GM11168 (cell line): Measurements from ENCODE around the gene LHPP.

ENCODE experiments used
- in situ Hi-C: fragments of 300-500 bp; cut with MboI; formaldehyde crosslinking; loops from one replicate; pipeline ENCODE4 v1.12.0; 2022; ENCODE audit warnings: low sequenced_read_pairs; ENCODE audit not compliant: unreplicated experiment

The LHPP gene

DNA sequence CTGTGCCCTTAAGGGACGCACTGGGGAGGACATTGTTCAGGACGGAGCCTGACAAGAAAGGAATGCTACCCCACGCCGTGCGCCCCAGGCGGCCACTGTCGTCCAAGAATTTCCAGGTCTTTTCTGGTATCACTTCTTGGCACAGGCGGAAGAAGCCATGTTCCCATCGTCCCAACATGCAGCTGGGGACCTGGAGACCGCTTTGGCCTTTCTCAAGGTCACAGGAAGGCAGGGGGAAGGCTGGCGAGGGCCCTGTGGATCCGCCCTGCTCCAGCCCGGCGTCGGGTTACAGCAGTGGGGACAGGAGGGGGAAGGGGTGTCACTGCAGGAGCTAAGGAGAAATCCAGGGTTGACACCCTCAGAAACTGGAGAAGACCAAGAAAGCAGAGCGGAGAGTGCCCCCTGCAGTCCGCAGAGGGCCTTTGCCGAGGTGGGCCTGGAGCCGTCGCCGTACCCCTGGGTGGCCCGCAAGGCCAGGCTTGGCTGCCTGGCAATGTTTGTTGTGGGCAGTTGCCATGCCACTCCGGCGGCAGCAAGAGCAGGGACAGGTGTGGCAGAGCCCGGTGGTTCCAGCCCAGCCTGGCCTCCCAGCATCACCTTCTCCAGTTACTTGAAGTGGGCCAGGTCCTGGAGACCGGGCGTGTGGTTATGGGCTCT lies 104.1 kb downstream of the LHPP start:
- in situ Hi-C loops = no loop called here

DNA sequence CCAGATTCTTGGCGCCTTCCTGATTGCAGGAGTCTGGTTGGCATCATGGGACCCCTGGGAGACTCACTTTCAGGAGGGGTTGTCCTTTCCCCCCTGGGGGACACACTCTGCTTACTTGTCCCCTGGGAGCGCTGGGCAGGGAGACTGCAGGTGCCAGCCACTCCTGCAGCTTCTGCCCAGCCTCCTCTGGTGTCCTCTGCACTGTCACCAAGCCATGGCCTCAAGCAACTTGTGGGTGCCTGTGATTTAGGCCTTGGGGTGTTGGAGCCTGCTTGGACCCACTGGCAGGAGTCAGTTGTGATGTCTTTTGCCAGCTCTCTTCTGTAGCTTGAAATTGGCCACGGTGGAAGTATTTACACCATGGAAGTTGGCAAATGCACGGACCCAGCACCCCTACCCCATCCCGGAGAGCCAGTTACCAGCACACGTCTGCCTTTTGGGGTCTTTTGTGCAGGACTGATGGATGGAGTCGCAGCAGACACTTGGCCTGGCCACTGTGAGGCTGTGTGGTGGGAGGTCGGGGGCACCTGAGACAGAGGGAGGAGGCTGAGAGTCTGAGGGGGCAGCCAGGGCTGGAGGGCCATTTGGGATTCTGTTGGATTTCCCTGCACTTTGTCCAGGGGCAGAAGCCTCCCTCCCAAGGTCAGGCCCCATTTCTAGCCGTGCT lies 104.7 kb downstream of the LHPP start:
- in situ Hi-C loops = no loop called here

DNA sequence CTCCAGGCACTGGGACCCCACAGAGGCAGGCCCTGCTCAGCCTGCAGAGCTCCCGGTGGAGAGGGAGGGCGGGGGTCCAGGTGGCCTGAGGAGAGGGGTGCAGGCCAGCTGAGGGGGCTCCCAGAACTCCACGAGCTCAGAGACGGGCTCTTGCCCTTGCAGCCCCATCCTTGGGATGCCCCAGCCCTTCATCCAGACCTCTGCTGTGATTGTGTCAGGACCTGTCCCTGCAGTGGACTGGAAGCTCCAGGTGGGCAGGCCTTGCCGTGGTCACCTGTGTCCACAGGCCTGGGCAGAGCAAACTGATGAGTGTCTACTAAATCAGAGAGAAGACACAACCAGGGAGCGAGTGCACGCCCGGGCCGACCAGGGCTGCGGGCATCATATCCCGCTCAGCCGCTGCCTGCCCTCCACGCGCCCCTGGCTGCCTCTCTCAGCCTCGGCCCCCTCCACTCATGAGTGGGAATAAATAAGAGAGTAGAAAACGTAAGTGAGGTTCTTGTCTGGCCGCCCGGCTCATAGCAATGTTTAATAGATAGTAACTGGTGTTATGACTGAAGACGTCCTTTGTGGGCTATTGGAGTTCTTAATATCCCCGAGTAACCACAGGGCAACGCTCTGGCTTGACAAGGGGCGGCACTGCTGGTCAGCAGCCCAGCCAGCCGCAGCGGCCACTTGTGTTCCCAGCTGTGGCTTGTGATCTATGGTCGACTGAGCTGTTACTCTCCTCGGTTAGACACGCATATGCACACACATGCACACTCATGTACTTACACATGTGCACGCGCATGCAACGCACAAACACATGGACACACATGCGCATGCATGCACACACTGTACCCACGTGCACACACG lies 105.6 kb downstream of the LHPP start:
- in situ Hi-C loops = no loop called here

DNA sequence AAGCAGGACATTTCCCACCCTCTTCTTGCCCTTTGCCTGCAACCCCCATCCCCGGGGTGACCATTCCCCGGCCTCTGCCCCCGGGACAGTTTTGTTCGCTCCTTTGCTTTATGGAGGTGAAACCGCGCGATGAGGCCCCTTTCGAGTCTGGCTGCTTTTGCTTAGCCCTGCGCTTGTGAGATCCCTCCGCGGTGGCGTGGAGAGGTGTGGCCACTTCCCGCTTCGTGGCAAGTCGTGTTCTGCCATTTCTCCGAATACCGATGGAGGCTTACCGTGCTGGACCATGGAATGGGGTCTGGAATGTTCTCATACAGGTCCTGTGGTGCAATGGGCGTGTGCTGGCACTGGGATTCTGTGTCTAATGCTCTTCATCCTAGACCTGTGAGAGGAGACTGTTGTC lies 106.7 kb downstream of the LHPP start:
- in situ Hi-C loops = no loop called here

DNA sequence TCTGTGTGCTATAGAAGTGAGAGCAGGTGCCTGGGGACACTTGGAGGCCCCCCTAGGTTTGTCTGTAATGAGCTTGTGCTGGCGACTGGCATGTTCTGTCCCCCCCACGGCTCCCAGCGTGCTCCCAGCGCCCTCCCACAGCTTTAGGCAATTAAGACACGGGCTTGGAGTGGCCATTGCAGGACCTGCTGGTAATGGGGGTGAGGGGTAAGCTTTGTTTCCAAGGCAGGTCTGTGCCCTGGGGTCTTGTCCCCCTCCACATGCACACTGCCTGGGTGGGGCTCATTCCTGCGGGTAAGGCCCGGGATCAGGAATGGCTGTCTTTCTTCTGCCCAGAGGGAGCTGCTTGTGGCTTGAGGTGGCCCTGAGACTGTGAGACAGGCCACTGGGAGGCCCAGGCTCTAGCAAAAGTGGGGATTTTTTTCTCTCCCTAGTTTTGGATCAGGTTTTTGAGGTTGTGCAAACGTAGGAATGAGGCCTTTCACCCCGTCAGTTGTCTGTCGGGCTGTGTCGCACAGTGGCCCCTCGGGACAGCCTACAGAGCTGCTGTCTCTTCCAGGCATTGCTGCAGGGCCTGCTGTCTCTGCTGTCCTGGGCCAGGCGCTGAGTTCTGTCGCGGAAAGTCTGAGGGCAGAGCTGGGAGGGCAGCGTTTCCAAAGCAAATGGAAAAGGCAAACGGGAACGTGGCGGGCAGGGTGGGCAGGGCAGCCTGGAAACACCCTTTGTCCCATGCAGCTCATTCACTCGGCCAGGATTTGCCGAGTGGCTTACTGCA lies 107.4 kb downstream of the LHPP start:
- in situ Hi-C loops = no loop called here

DNA sequence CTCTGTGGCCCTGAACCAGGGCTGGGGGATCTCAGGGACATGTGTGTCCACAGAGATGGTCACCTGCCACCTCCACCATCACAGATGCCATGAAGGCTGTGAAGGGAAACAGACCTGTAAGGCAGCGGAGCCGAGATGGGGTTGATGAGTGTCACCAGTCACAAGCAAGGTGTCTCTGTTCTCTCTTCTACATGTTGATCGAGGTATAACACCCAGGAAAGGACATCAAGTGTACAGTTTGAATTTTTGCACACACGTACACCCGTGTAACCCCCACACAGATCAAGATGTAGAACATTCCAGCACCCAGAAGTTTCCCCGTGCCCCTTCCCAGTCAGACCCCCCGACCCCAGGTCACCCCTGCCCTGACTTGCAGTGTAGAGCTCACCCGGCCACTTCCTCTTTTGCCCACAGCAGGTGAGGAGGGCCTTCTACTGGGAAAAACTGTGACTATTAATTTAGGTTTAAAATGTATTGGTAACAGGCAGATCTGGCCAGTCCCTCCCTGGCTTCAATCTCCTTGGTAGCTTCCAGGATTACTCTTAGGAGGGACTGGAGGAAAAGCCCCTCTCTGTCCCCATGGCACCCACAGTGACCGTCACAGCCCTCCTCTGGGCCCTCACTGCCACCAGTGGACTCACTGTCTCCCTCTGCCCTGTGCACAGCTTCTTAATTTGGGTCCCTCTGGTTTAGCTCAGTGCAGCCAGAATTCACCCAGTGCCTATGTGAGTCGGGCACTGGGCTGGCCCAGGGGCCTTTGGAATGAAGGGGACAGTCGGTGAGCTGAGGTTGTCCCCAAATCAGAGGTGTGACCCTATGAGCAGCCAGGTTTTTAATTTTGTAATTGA lies 108.2 kb downstream of the LHPP start:
- in situ Hi-C loops = no loop called here

DNA sequence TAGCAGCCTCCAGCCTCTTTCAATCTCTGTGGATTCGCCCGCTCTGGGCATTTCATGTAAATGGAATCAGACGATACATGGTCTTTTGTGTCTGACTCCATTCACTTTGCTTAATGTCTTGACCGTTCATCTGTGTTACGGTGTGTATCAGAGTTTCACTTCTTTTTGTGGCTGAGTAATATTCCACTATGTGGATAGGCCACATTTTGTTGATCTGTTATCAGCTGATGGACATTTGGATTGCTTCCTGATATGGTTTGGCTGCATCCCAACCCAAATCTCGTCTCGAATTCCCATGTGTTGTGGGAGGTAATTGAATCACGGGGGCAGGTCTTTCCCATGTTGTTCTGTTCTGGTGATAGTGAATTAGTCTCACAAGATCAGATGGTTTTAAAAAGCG lies 109.0 kb downstream of the LHPP start:
- in situ Hi-C loops = no loop called here

DNA sequence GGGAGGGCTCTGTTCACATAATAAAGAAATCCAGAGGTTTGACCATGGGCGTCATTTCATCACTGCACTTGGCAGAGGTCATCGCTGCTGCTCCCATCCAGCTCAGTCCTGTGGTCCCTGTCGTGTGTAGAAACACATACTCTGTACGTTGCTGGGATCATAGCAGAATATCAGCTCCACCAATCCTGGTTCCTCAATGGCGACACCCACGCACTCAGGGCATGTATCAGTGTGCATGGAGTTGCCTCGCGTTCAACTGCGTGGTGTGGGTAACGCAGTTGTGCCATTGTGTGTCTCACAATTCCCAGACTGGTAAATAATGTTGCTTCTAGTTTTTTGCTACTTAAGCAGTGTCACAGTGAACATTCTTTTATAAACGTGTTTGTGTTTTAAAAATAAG lies 111.1 kb downstream of the LHPP start:
- in situ Hi-C loops = no loop called here

DNA sequence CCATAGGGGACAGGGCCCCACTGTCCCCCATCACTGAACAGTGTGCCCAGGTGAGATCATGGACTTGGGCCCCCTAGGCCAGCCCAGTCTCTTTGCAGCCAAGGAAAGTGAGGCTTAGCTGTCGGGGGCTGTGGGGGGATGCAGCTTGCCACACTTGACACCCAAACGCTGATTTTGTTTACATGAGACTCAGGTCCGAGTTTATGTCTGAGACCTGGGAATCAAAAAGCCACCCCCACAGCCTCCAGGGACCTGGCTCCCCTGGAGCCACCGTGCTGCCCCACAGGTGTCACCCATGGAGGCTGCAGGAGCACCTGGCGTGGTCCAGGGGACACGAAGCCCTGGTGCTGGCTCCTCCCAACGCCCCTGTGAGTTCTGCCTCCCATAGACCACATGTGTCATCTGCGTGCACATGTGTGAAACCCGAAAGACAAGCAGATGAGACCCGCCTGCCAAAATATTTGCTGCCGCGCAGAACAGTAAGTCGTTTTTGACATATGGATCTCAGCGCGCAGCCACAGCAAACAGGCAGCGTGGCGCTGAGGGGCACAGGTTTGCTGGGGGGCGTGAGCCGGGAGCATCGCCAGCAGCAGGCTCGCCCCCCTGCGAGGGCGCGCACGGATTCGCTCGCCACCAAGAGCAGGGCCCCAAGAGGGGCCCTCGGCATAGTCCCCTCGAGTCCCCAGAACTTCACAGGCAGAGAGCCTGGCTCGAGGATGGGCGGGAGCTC lies 112.3 kb downstream of the LHPP start:
- in situ Hi-C loops = no loop called here

DNA sequence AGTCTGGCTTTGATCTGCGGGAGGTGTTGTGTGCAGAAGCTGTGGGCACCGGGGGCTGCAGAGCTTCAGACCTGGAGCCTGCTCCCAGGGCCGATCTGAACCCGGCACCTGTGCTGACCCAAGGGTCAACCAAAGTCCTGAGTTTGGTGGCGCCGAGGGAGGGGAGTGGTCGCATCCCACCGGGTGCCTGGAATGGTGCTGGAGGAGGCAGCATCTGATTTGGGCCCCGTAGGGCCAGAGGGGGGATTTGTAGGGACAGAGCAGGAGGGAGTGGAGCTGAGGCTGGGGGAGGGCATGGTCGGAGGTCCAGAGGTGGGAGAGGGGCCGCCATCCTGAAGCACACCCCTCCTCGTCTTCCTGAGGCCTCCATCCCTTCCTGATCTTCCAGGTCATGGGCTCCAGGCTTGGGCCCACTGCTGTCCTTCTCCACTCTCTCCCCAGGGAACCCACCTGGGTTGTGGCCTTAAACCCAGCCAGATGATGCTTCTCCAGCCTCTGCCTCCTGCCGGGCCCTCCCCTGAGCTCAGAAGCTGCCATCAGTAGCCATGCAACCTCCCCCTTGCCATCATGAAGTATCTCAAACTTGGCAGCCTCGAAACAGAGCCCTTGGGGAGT lies 112.9 kb downstream of the LHPP start:
- in situ Hi-C loops = no loop called here

DNA sequence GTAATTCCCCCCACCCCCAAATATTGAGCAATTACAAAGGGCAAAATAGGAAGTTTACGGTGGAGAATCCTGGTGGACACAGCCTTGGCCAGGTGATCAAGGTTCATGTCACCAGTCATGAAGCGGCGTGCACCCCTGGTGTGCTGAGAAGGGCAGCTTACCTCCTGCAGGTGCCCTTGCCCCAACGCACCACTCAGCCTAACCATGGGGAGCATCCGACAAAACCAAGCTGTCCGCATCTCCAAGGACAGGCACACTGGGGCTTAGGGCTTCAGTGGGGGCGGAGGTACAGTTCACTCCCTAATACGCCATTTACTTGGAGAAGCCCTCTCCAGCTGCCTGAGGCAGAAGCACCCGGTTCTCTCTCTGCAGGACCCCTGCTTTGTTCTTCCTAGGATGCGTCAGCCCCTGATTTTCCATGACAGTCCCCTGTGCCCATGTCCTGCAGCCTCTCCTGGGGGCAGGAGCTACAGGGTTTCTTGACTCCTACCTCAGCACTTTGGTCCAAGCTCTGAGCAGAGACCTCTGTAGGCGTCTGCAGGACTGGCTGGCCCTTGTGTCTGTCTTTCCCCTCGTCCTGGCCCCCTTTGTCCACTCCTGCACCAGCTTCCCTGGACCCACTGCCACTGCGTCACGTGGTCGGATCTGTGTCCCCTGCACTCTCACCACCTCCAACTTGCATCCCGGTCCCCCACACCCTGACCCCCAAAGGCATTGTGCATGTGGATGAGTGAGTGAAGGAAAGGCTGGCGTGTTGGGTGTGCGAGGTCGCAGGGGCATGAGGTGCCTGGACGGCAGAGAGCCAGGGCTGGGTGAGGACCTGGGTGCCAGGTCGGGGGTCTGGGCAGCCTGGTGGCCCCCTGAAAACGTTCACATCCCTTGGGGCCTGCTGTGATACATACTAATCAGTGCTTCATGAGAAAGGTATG lies 113.7 kb downstream of the LHPP start:
- in situ Hi-C loops = no loop called here

DNA sequence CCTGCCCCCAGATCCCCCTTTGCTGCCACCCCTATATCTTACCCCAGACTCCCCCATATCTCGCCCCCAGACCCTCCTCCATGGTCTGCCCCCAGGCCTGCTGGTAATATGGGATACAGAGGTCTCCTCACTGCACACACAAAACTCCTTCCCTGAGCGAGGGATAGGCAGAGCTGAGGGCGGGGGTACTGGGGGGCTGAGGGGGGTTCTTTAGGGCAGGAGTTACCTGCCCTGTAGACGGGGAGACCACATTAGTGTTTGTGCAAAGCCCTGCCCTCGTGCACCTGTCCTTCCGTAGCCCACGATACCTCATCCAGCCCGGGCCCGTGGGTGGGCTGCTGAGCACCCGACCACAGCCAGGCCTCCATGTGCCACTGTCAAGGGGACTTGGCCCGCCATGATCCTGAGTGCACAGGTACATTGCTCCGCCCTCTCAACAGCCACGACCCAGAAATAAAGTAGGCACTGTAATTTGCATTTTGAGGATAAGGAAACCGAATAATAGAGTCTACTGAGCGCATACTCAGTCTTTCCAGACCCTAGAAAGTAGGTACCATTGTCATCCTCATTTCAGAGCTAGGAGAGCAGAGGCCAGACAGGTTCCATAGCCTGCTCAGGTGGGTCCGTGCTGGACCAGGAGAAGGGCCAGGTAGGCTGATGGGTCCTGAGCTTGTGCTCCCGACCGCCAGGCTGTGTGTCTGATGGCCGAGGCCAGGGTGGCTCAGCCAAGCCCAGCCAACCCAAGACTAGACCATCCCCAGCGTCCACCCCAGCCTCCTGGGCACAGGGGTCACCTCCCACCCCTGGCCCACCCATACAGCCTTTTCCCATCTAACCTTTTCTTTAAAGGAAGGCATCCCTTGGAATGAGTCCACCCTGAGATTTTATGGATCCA lies 115.2 kb downstream of the LHPP start:
- in situ Hi-C loops = no loop called here

DNA sequence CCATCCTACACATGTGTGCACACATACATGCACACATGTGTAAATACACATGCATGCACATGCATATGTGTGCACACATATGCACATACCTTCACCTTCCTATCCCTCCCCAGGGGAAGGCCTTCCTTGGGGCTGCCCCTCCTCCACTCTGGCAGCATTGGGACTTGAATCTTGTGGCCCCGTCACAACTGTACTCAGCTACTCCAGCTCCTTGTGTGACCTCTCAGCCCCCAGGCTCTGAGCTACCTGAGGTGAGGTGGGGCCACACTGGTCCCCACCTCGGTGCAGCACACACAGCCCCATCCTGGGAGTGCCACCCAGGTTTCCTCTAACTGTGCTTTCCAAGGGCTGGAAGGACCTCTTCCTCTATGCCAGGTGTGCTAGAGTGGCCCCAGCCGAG lies 116.0 kb downstream of the LHPP start:
- in situ Hi-C loops = no loop called here

DNA sequence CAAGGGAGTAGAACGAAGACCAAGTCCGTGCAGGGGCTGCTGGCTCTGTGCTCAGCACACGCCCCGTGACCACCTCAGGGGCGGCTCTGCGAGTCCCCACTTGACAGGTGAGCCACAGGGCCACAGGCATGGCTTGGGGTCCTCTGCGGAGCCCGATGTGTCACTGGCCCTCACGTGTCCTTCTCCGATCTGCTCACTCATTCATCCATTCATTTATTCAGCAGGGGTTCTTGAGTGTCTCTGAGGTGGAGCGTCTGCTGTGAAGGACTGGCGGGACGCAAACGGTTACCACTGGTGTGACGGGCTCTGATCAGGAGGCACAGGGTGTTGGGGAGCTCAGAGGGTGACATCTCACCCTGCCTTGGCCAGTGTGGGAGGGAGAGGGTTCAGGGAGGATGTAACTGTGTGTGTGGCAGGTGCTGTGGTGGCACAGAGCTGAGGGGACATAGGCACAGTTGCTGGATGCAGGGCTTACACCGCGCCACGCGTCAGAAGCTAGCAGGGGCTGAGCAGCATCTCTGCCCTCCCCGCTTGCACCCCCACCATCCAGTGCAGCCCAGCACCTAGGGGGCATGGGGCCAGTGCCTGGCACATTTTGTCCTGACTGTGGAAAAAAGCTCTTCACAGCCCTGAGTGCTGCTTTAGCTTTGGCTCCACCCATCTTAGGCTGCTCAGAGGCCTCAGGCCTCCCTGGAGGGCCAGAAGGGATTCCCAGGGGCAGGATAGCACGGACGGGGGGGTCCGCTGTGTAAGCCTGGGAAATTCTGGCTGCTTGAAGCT lies 116.8 kb downstream of the LHPP start:
- in situ Hi-C loops = no loop called here

DNA sequence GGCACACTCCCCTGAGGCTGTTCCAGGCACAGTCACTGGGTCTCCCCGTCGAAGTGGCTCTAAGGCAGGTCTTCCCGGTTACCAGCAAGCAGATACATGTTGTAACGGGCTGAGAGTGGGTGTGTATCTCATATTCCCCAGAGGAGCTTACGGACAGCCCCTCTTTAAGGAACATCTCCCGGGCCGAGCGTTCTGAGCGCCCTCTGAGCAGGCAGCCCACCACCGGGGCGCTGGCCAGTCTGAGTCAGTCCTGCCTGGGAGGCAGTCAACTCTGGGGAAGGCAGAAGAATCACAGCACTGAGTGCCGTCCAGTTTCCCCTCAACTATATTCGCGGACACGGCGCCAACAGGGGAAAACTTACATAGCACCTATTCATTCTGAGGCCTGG lies 117.4 kb downstream of the LHPP start:
- in situ Hi-C loops = no loop called here

DNA sequence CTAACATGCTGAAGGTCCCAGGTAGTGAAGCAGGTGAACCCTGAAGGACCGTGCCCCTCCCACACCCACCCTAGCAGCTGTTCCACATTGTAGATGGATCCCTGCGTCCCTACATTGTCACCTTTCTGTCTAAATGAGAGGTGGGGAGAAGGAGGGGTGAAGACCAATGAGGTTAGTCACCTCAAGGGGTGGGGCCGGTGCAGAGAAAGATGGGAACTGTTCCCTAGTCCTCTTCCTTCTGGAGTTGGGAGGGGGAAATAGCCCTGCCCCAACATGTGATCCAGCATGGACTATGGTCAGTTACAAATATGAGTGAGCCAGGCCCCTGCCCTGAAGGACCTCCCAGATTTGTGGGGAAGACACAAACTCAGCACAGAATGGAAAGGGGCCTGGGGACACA lies 124.5 kb downstream of the LHPP start:
- in situ Hi-C loops = no loop called here
